H1 (cell line): ENCODE measurements around the gene PLEKHG2. TPM values are rescaled to one million over a fixed set of nuclear protein-coding genes. Genes with fewer than 3 reads are reported as not detected.

Source experiments
- SIRT6 ChIP-seq: IDR thresholded peaks from one replicate; pipeline ENCODE4 v1.7.1; 2012; ENCODE audit warnings: low read length, inconsistent platforms
- polyA plus RNA-seq, 7 experiments: library from polyadenylated mRNA; depleted of rRNA in 3 of 7; stranded (reverse) in 5 of 7; unstranded in 2 of 7; fragments of >200 nt in 5 of 7; fragments of 200-250 nt in 2 of 7; gene quantifications; 1 replicate in 5 of 7; 2 replicates in 1 of 7; 4 replicates in 1 of 7; pipeline versions ENCODE4 v1.2.1 to v1.2.3, GENCODE V29; 2011 to 2013; ENCODE audit warnings: missing spikeins in 2 of 7, mixed read lengths in 2 of 7
- total RNA-seq: library from RNA; stranded (reverse); fragmentation: NEBNext Ultra II Directional; extraction: Animal tissue kit (Norgen Biotek cat#: 25700); gene quantifications from 2 replicates; pipeline ENCODE4 v1.2.1, GENCODE V29; 2021

Gene PLEKHG2
- total and polyA plus RNA-seq, 2 of the 8 experiments (the other 6 are each of a cell fraction or from before 2014, with no cell fraction given) = 16.9 to 65.7 TPM

- no peak for TF ChIP-seq SIRT6
Observed at GRCh38 chr19:39409208-39410016, 3.1 kb upstream of the PLEKHG2 start (continued).
